ENCODE data around the gene ACOXL.

The ACOXL gene

DNA sequence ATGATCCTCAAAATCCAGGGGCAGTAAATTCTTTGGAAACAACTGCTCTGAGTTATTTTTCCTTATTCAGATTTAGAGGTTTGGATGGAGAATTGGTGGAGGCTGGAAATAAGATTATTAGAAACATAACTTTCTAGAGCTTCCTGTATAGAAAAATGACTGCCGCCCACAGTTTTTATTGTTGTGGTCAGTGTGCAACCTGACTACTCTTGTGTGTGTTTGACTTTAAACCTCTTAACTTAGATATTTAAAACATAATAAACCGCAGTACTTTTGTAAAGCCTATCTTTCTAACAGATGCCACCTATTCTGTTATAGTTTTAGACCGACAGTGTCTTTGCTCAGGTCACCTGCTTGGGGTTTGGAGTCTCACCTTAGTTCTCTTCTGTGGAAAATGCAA, 272.9 kb downstream of the ACOXL start:
- Histone ChIP-seq H2AFZ (ENCODE audit: low read depth, low read length, severe bottlenecking) (no peak overlapping the region), H3F3A (ENCODE audit: insufficient read depth) (no peaks in the 10 kb centered on the region), H3K9me3 (ENCODE audit: insufficient read depth, low read length) (no peaks in the 10 kb centered on the region), H3K4me2 (ENCODE audit: low read depth, low read length, poor library complexity, severe bottlenecking) (no peak overlapping the region), H3K79me2 (ENCODE audit: insufficient read depth, low read length) (no peaks in the 10 kb centered on the region), H3K4me3 (ENCODE audit: insufficient read depth, low read length, poor library complexity, severe bottlenecking) (no peak overlapping the region), H3K9me2 (replicated peaks; ENCODE audit: insufficient read depth, low read length) (no peaks in the 10 kb centered on the region), H3K9ac (ENCODE audit: low read length) (no peak overlapping the region), H3K27me3 (ENCODE audit: low read length) (no peaks in the 10 kb centered on the region; the same call in 1 of the 2 replicates), H3K36me3 (ENCODE audit: low read length) (no peaks in the 10 kb centered on the region), H3K27ac (ENCODE audit: low read depth, low read length) (no peak overlapping the region), H4K20me1 (ENCODE audit: low read depth, low read length) (no peaks in the 10 kb centered on the region)
- TF ChIP-seq EZH2phosphoT487 (conservative IDR thresholded peaks at IDR 0.05; ENCODE audit: low read length), result no peak
- TF ChIP-seq, protein P1, sequence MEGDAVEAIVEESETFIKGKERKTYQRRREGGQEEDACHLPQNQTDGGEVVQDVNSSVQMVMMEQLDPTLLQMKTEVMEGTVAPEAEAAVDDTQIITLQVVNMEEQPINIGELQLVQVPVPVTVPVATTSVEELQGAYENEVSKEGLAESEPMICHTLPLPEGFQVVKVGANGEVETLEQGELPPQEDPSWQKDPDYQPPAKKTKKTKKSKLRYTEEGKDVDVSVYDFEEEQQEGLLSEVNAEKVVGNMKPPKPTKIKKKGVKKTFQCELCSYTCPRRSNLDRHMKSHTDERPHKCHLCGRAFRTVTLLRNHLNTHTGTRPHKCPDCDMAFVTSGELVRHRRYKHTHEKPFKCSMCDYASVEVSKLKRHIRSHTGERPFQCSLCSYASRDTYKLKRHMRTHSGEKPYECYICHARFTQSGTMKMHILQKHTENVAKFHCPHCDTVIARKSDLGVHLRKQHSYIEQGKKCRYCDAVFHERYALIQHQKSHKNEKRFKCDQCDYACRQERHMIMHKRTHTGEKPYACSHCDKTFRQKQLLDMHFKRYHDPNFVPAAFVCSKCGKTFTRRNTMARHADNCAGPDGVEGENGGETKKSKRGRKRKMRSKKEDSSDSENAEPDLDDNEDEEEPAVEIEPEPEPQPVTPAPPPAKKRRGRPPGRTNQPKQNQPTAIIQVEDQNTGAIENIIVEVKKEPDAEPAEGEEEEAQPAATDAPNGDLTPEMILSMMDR (IDR thresholded peaks at IDR 0.05; ENCODE audit: insufficient read depth, low read length, poor library complexity, severe bottlenecking), result no peak

- Histone ChIP-seq H3K36me3 (ENCODE audit: low read length) (no peaks in the 10 kb centered on the region), H3K79me2 (ENCODE audit: insufficient read depth, low read length) (no peaks in the 10 kb centered on the region), H3K4me3 (ENCODE audit: insufficient read depth, low read length, poor library complexity, severe bottlenecking) (no peak overlapping the region), H3F3A (ENCODE audit: insufficient read depth) (no peaks in the 10 kb centered on the region), H3K27me3 (ENCODE audit: low read length) (no peaks in the 10 kb centered on the region; the same call in 1 of the 2 replicates), H2AFZ (ENCODE audit: low read depth, low read length, severe bottlenecking) (no peak overlapping the region), H3K9me3 (ENCODE audit: insufficient read depth, low read length) (no peaks in the 10 kb centered on the region), H3K9ac (ENCODE audit: low read length) (no peak overlapping the region), H3K9me2 (replicated peaks; ENCODE audit: insufficient read depth, low read length) (no peaks in the 10 kb centered on the region), H4K20me1 (ENCODE audit: low read depth, low read length) (no peaks in the 10 kb centered on the region), H3K4me2 (ENCODE audit: low read depth, low read length, poor library complexity, severe bottlenecking) (no peak overlapping the region), H3K27ac (ENCODE audit: low read depth, low read length) (no peak overlapping the region)
- TF ChIP-seq, protein P1 (IDR thresholded peaks at IDR 0.05; ENCODE audit: insufficient read depth, low read length, poor library complexity, severe bottlenecking), result no peak
- no peak for TF ChIP-seq EZH2phosphoT487 (conservative IDR thresholded peaks at IDR 0.05; ENCODE audit: low read length)
Measured at GRCh38 chr2:111005821-111006220, 273.4 kb downstream of the ACOXL start.

DNA sequence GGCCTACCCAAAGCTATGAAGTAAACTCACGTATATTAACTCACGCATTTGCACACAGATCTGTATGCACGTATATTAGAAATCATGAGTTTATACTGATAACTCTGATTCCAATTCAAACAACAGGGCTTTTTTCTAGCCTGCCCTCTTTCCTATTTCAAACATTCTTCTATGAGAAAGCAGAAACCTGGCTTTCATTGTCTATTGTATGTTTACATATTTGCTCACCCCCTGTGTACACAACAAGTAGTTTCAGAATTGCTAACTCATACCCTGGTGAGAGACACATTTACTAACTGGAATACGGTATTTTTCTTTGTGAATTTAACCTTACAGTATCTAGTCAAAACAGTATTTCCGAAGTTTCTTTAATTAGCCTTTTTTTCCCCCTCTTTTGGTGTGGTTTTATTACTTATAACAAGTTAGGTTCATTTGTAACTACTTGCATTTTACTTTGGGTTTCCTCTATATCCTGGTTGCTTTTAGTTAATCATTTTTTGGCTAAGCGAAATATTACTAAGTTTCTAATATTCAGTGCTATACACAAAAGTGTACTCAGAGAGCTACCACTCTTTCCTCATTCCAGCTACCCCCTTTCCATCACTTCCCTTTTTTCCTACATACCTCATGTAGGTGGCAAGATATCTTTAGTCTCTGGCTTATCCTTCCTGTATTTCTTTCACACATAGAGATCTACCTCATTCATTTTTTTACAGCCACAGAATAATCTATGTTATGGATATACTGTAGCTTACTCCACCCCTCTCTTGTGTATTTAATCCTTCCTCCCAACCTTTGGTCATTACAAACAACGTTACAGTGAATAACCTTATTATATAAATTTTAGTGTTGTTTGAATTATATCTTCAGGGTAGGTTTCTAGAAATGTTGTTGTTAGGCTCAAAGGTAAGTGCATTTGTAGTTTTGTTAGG, 275.6 kb downstream of the ACOXL start:
- H3K27me3 ChIP-seq (ENCODE audit: low read length), result no peaks in the 10 kb centered on the region; the same call in 1 of the 2 replicates
- H4K20me1 ChIP-seq (ENCODE audit: low read depth, low read length), result no peaks in the 10 kb centered on the region
- H2AFZ ChIP-seq (ENCODE audit: low read depth, low read length, severe bottlenecking), result no peak overlapping the region
- no peaks in the 10 kb centered on the region for H3F3A ChIP-seq (ENCODE audit: insufficient read depth)
- no peak overlapping the region for H3K9ac ChIP-seq (ENCODE audit: low read length)
- no peak overlapping the region for H3K4me3 ChIP-seq (ENCODE audit: insufficient read depth, low read length, poor library complexity, severe bottlenecking)
- no peak overlapping the region for H3K27ac ChIP-seq (ENCODE audit: low read depth, low read length)
- no peak overlapping the region for H3K4me2 ChIP-seq (ENCODE audit: low read depth, low read length, poor library complexity, severe bottlenecking)
- H3K36me3 ChIP-seq (ENCODE audit: low read length), result no peaks in the 10 kb centered on the region
- TF ChIP-seq EZH2phosphoT487 (conservative IDR thresholded peaks at IDR 0.05; ENCODE audit: low read length), result no peak
- TF ChIP-seq, protein P1 (IDR thresholded peaks at IDR 0.05; ENCODE audit: insufficient read depth, low read length, poor library complexity, severe bottlenecking), result no peak
- no peaks in the 10 kb centered on the region for H3K9me2 ChIP-seq (replicated peaks; ENCODE audit: insufficient read depth, low read length)
- H3K79me2 ChIP-seq (ENCODE audit: insufficient read depth, low read length), result no peaks in the 10 kb centered on the region
- no peaks in the 10 kb centered on the region for H3K9me3 ChIP-seq (ENCODE audit: insufficient read depth, low read length)
